ENCODE results near the gene NDC1. TPM values are rescaled to one million over a fixed set of nuclear protein-coding genes. Genes with fewer than 3 reads are reported as not detected.

The NDC1 gene
- total RNA-seq, 1 donor from 2014 or later: 9.8 TPM

DNA sequence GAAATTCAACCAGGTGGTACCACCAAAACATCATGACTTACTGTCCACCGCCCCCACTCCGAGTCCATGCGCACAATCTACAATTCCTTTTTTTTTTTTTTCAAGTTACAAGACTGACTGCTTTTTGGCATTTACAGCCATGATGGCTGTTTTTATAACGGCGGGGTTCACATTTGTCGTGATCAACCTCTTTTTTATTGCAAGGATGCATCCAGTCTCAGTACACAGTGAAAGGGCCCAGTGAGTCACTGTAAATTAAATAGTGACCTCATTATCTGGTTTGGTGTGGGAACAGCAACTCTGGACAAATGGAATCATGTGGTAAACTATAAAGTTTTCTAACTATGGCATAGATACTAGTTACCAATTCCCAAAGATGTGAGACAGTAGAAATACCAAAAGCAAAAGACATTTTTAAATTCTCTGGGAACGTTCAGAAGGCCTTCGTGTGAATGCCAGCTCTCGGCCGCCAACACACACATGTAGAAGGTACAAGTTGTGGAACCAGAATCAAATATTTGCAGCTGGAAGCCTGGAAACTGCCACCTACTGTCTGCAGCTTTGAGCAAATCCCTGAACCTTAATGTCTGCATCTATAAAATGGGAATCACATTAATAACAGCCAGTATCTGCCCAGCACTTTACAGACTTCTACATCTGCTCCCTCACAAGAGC, 104.0 kb downstream of the NDC1 start:
- Mint-ChIP-seq H3K36me3 (ENCODE audit: unreplicated experiment) (peaks cover 5% of the 10 kb centered on the region), H3K27ac (ENCODE audit: unreplicated experiment) (peak overlapping the region; percentile 97), H3K9me3 (ENCODE audit: unreplicated experiment) (no peaks in the 10 kb centered on the region), H3K4me3 (ENCODE audit: unreplicated experiment) (peak overlapping the region; percentile 81), H3K4me1 (ENCODE audit: unreplicated experiment) (peaks cover 78% of the 10 kb centered on the region), H3K27me3 (ENCODE audit: unreplicated experiment) (no peaks in the 10 kb centered on the region)
- TF ChIP-seq, protein P1, sequence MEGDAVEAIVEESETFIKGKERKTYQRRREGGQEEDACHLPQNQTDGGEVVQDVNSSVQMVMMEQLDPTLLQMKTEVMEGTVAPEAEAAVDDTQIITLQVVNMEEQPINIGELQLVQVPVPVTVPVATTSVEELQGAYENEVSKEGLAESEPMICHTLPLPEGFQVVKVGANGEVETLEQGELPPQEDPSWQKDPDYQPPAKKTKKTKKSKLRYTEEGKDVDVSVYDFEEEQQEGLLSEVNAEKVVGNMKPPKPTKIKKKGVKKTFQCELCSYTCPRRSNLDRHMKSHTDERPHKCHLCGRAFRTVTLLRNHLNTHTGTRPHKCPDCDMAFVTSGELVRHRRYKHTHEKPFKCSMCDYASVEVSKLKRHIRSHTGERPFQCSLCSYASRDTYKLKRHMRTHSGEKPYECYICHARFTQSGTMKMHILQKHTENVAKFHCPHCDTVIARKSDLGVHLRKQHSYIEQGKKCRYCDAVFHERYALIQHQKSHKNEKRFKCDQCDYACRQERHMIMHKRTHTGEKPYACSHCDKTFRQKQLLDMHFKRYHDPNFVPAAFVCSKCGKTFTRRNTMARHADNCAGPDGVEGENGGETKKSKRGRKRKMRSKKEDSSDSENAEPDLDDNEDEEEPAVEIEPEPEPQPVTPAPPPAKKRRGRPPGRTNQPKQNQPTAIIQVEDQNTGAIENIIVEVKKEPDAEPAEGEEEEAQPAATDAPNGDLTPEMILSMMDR (IDR thresholded peaks at IDR 0.05): peak; percentile 13
- no peak for DNase-seq (ENCODE audit: extremely low spot score, unreplicated experiment)

GRCh38 chr1:53733447-53733931, 104.6 kb downstream of the NDC1 start:
- DNase-seq (ENCODE audit: extremely low spot score, unreplicated experiment): no peak
- Mint-ChIP-seq H3K4me1 (ENCODE audit: unreplicated experiment) (peaks cover 84% of the 10 kb centered on the region), H3K36me3 (ENCODE audit: unreplicated experiment) (peaks cover 5% of the 10 kb centered on the region), H3K9me3 (ENCODE audit: unreplicated experiment) (no peaks in the 10 kb centered on the region), H3K27ac (ENCODE audit: unreplicated experiment) (peak overlapping the region; percentile 97), H3K4me3 (ENCODE audit: unreplicated experiment) (peak overlapping the region; percentile 81), H3K27me3 (ENCODE audit: unreplicated experiment) (no peaks in the 10 kb centered on the region)
- TF ChIP-seq, protein P1 (IDR thresholded peaks at IDR 0.05): no peak

GRCh38 chr1:53732912-53733317, 105.2 kb downstream of the NDC1 start:
- Mint-ChIP-seq H3K4me1 (ENCODE audit: unreplicated experiment) (peaks cover 90% of the 10 kb centered on the region), H3K4me3 (ENCODE audit: unreplicated experiment) (peak overlapping the region; percentile 81), H3K9me3 (ENCODE audit: unreplicated experiment) (no peaks in the 10 kb centered on the region), H3K36me3 (ENCODE audit: unreplicated experiment) (peaks cover 5% of the 10 kb centered on the region), H3K27ac (ENCODE audit: unreplicated experiment) (peak overlapping the region; percentile 97), H3K27me3 (ENCODE audit: unreplicated experiment) (no peaks in the 10 kb centered on the region)
- TF ChIP-seq, protein P1 (IDR thresholded peaks at IDR 0.05): no peak
- DNase-seq (ENCODE audit: extremely low spot score, unreplicated experiment): no peak

GRCh38 chr1:53732409-53732808, 105.7 kb downstream of the NDC1 start:
- DNase-seq (ENCODE audit: extremely low spot score, unreplicated experiment): no peak
- TF ChIP-seq, protein P1 (IDR thresholded peaks at IDR 0.05): no peak
- Mint-ChIP-seq H3K4me3 (ENCODE audit: unreplicated experiment) (peak overlapping the region; percentile 81), H3K36me3 (ENCODE audit: unreplicated experiment) (peaks cover 5% of the 10 kb centered on the region), H3K9me3 (ENCODE audit: unreplicated experiment) (no peaks in the 10 kb centered on the region), H3K4me1 (ENCODE audit: unreplicated experiment) (peaks cover 95% of the 10 kb centered on the region), H3K27me3 (ENCODE audit: unreplicated experiment) (no peaks in the 10 kb centered on the region), H3K27ac (ENCODE audit: unreplicated experiment) (peak overlapping the region; percentile 97)

GRCh38 chr1:53731779-53732305, 106.3 kb downstream of the NDC1 start:
- no peak for DNase-seq (ENCODE audit: extremely low spot score, unreplicated experiment)
- H3K4me3 Mint-ChIP-seq (ENCODE audit: unreplicated experiment): peak overlapping the region; percentile 81
- TF ChIP-seq, protein P1 (IDR thresholded peaks at IDR 0.05): no peak
- H3K27ac Mint-ChIP-seq (ENCODE audit: unreplicated experiment): peak overlapping the region; percentile 97
- peaks cover 98% of the 10 kb centered on the region for H3K4me1 Mint-ChIP-seq (ENCODE audit: unreplicated experiment)
- no peaks in the 10 kb centered on the region for H3K9me3 Mint-ChIP-seq (ENCODE audit: unreplicated experiment)
- H3K27me3 Mint-ChIP-seq (ENCODE audit: unreplicated experiment): no peaks in the 10 kb centered on the region
- H3K36me3 Mint-ChIP-seq (ENCODE audit: unreplicated experiment): peaks cover 5% of the 10 kb centered on the region
